ENCODE results near the gene SEC11A.

DNA sequence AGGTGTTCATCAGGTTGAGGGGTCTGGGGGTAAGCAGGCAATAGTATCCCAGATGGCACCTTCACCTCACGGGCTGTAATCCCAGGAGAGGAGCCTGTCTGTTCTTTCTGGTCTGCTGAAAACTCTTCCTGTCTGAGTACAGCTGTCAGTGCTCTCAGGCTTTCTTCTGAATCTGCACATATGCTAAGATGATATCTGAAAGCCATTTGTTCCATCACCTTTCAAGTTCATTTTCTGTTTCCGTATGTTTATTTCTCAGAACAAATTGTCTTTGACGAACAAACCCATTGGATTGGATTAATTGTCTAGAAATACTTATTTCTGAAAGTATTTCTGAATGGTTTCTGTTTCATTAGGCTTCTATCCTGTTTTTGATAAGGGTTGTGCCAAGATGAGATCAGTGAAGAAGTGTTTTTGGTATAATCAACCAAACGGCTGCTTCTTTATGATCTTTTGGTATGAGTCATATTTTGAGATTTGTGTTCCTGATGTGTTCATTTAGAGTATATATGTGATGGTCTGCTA lies 45.7 kb upstream of the SEC11A start:
- TF ChIP-seq, protein P1, sequence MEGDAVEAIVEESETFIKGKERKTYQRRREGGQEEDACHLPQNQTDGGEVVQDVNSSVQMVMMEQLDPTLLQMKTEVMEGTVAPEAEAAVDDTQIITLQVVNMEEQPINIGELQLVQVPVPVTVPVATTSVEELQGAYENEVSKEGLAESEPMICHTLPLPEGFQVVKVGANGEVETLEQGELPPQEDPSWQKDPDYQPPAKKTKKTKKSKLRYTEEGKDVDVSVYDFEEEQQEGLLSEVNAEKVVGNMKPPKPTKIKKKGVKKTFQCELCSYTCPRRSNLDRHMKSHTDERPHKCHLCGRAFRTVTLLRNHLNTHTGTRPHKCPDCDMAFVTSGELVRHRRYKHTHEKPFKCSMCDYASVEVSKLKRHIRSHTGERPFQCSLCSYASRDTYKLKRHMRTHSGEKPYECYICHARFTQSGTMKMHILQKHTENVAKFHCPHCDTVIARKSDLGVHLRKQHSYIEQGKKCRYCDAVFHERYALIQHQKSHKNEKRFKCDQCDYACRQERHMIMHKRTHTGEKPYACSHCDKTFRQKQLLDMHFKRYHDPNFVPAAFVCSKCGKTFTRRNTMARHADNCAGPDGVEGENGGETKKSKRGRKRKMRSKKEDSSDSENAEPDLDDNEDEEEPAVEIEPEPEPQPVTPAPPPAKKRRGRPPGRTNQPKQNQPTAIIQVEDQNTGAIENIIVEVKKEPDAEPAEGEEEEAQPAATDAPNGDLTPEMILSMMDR (IDR thresholded peaks at IDR 0.05) = no peak
- no peak for TF ChIP-seq ZFX (IDR thresholded peaks at IDR 0.05; ENCODE audit: borderline replicate concordance)
